Neural progenitor cell (in vitro differentiated cells): ENCODE results near the gene PHACTR1.

ENCODE experiments used
- EZH2 ChIP-seq: fragments of 200-600 bp; sonication (generic); IDR thresholded peaks from 2 replicates; pipeline ENCODE4 v1.6.1; 2017; ENCODE audit warnings: antibody characterized with exemption, mild to moderate bottlenecking, moderate library complexity
- EZH2phosphoT487 ChIP-seq: fragments of 200-600 bp; sonication (generic); IDR thresholded peaks from 2 replicates; pipeline ENCODE4 v1.6.1; 2017; ENCODE audit warnings: antibody characterized with exemption
- TF ChIP-seq, protein P1 (sequence below): fragments of 200-600 bp; sonication (generic); IDR thresholded peaks from 2 replicates; pipeline ENCODE4 v1.5.1; 2017; ENCODE audit warnings: antibody characterized with exemption, mild to moderate bottlenecking

DNA sequence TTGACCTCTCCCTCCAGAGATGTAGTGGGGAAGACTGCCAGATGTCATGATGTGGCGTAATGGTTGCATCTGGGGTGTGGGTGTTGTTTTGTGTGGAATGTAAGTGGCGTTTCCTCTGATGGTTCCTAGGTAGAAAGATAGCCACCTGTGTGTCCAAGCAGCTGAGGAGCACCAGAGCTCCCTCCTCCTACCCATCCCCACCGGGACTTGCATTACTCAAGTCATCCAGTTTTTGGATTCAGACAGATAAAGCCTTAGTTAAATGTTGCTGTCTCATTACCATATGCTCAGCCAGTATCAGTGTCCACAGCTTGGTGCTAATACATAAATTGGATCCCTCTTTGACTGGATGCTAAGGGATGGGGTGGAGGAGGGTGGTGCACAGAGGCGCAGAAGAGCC is 329.5 kb downstream of the PHACTR1 start:
- TF ChIP-seq, protein P1, sequence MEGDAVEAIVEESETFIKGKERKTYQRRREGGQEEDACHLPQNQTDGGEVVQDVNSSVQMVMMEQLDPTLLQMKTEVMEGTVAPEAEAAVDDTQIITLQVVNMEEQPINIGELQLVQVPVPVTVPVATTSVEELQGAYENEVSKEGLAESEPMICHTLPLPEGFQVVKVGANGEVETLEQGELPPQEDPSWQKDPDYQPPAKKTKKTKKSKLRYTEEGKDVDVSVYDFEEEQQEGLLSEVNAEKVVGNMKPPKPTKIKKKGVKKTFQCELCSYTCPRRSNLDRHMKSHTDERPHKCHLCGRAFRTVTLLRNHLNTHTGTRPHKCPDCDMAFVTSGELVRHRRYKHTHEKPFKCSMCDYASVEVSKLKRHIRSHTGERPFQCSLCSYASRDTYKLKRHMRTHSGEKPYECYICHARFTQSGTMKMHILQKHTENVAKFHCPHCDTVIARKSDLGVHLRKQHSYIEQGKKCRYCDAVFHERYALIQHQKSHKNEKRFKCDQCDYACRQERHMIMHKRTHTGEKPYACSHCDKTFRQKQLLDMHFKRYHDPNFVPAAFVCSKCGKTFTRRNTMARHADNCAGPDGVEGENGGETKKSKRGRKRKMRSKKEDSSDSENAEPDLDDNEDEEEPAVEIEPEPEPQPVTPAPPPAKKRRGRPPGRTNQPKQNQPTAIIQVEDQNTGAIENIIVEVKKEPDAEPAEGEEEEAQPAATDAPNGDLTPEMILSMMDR, result no peak
- TF ChIP-seq EZH2phosphoT487 (no peak), EZH2 (no peak)
